SU-DHL-6 (cell line): Measurements from ENCODE around the gene MYOF.

Experiments used
- H2AFZ ChIP-seq: fragments of 200-600 bp; sonication (generic); 2 replicates; pipeline ENCODE4 v1.6.1; 2014; ENCODE audit warnings: low read depth, mild to moderate bottlenecking, moderate library complexity, mixed read lengths, antibody characterized with exemption, low read length; ENCODE audit not compliant: severe bottlenecking
- H3F3A ChIP-seq: fragments of 200-600 bp; shearing (Covaris generic); 2 replicates; pipeline ENCODE4 v1.6.0; 2016; ENCODE audit warnings: antibody characterized with exemption, mild to moderate bottlenecking; ENCODE audit not compliant: insufficient read depth
- H3K27ac ChIP-seq: fragments of 200-600 bp; sonication (generic); 2 replicates; pipeline ENCODE4 v1.5.1; 2016; ENCODE audit warnings: low read depth, mild to moderate bottlenecking, low read length, moderate library complexity, mixed read lengths
- H3K27me3 ChIP-seq: fragments of 200-600 bp; sonication (generic), shearing (Covaris generic); 2 replicates; pipeline ENCODE4 v1.6.0; 2014; ENCODE audit warnings: mild to moderate bottlenecking, low read length
- H3K36me3 ChIP-seq: fragments of 200-600 bp; sonication (generic); 2 replicates; pipeline ENCODE4 v1.6.1; 2014; ENCODE audit warnings: mild to moderate bottlenecking, low read length, mixed read lengths
- H3K4me2 ChIP-seq: fragments of 300-600, 200-600 bp; shearing (Covaris generic), sonication (generic); 2 replicates; pipeline ENCODE4 v1.6.0; 2014; ENCODE audit warnings: low read length, low read depth, mild to moderate bottlenecking; ENCODE audit not compliant: poor library complexity, severe bottlenecking
- H3K4me3 ChIP-seq: fragments of 200-600 bp; sonication (generic); 2 replicates; pipeline ENCODE4 v1.5.1; 2014; ENCODE audit warnings: antibody characterized with exemption, low read length, mild to moderate bottlenecking, mixed read lengths; ENCODE audit not compliant: insufficient read depth, poor library complexity, severe bottlenecking
- H3K79me2 ChIP-seq: fragments of 200-600 bp; sonication (generic); 2 replicates; pipeline ENCODE4 v1.6.1; 2014; ENCODE audit warnings: mild to moderate bottlenecking, low read length, moderate library complexity; ENCODE audit not compliant: insufficient read depth
- H3K9ac ChIP-seq: fragments of 200-600 bp; sonication (generic); 2 replicates; pipeline ENCODE4 v1.7.0; 2014; ENCODE audit warnings: mild to moderate bottlenecking, low read length
- H3K9me2 ChIP-seq: fragments of 200-600 bp; sonication (generic); replicated peaks from 2 replicates; pipeline ENCODE4 v1.6.1; 2014; ENCODE audit warnings: low read length; ENCODE audit not compliant: insufficient read depth
- H3K9me3 ChIP-seq: fragments of 200-600 bp; sonication (generic); 2 replicates; pipeline ENCODE4 v1.6.1; 2014; ENCODE audit warnings: low read length, mixed read lengths; ENCODE audit not compliant: insufficient read depth
- H4K20me1 ChIP-seq: fragments of 200-600 bp; sonication (generic); 2 replicates; pipeline ENCODE4 v1.6.1; 2014; ENCODE audit warnings: low read depth, mild to moderate bottlenecking, antibody characterized with exemption, low read length, moderate library complexity, mixed read lengths
- CTCF ChIP-seq: fragments of 200-600 bp; sonication (generic); IDR thresholded peaks from one replicate; pipeline ENCODE4 v1.5.1; 2017; ENCODE audit warnings: antibody characterized with exemption, mild to moderate bottlenecking, low read length, moderate library complexity; ENCODE audit not compliant: insufficient read depth, poor library complexity, severe bottlenecking
- EZH2phosphoT487 ChIP-seq: fragments of 200-600 bp; sonication (generic), shearing (Covaris generic); conservative IDR thresholded peaks from 2 replicates; pipeline ENCODE4 v1.6.1; 2018; ENCODE audit warnings: mild to moderate bottlenecking, antibody characterized with exemption, low read length, moderate library complexity, mixed read lengths

The MYOF gene

GRCh38 chr10:93475871-93476270, 6.3 kb downstream of the MYOF start:
- no peaks in the 10 kb centered on the region for H3F3A ChIP-seq
- no peaks in the 10 kb centered on the region for H3K9me3 ChIP-seq
- no peak overlapping the region for H2AFZ ChIP-seq
- no peak overlapping the region for H3K4me2 ChIP-seq
- H4K20me1 ChIP-seq: no peaks in the 10 kb centered on the region
- H3K79me2 ChIP-seq: no peaks in the 10 kb centered on the region
- no peaks in the 10 kb centered on the region for H3K36me3 ChIP-seq
- TF ChIP-seq CTCF (no peak), EZH2phosphoT487 (no peak)
- H3K4me3 ChIP-seq: no peak overlapping the region
- no peaks in the 10 kb centered on the region for H3K27me3 ChIP-seq
- H3K27ac ChIP-seq: no peak overlapping the region
- H3K9ac ChIP-seq: no peak overlapping the region
- no peaks in the 10 kb centered on the region for H3K9me2 ChIP-seq

GRCh38 chr10:93475227-93475626, 6.9 kb downstream of the MYOF start:
- H3F3A ChIP-seq: no peaks in the 10 kb centered on the region
- no peak overlapping the region for H3K9ac ChIP-seq
- no peak overlapping the region for H3K4me3 ChIP-seq
- no peak overlapping the region for H3K27ac ChIP-seq
- no peaks in the 10 kb centered on the region for H3K36me3 ChIP-seq
- no peaks in the 10 kb centered on the region for H3K27me3 ChIP-seq
- H3K4me2 ChIP-seq: no peak overlapping the region
- no peaks in the 10 kb centered on the region for H3K79me2 ChIP-seq
- H2AFZ ChIP-seq: no peak overlapping the region
- no peaks in the 10 kb centered on the region for H4K20me1 ChIP-seq
- TF ChIP-seq EZH2phosphoT487 (no peak), CTCF (no peak)
- H3K9me3 ChIP-seq: no peaks in the 10 kb centered on the region
- H3K9me2 ChIP-seq: no peaks in the 10 kb centered on the region

- no peaks in the 10 kb centered on the region for H3K36me3 ChIP-seq
- H3K9ac ChIP-seq: no peak overlapping the region
- H3K4me2 ChIP-seq: no peak overlapping the region
- H3K27ac ChIP-seq: no peak overlapping the region
- H2AFZ ChIP-seq: no peak overlapping the region
- H3K9me2 ChIP-seq: no peaks in the 10 kb centered on the region
- H3K27me3 ChIP-seq: no peaks in the 10 kb centered on the region
- no peaks in the 10 kb centered on the region for H3F3A ChIP-seq
- no peaks in the 10 kb centered on the region for H4K20me1 ChIP-seq
- no peaks in the 10 kb centered on the region for H3K79me2 ChIP-seq
- no peaks in the 10 kb centered on the region for H3K9me3 ChIP-seq
- TF ChIP-seq CTCF (no peak), EZH2phosphoT487 (no peak)
- H3K4me3 ChIP-seq: no peak overlapping the region
These were observed 8.2 kb downstream of the MYOF start for GRCh38 chr10:93473804-93474472.

- Histone ChIP-seq H3K4me3 (no peak overlapping the region), H3K9me3 (no peaks in the 10 kb centered on the region), H3K27ac (no peak overlapping the region), H3F3A (no peaks in the 10 kb centered on the region), H4K20me1 (no peaks in the 10 kb centered on the region), H3K4me2 (no peak overlapping the region), H3K79me2 (no peaks in the 10 kb centered on the region), H3K36me3 (no peaks in the 10 kb centered on the region), H2AFZ (no peak overlapping the region), H3K27me3 (no peaks in the 10 kb centered on the region), H3K9ac (no peak overlapping the region), H3K9me2 (no peaks in the 10 kb centered on the region)
- TF ChIP-seq EZH2phosphoT487 (no peak), CTCF (no peak)
These were observed 9.0 kb downstream of the MYOF start for GRCh38 chr10:93473161-93473560.
